B cell (primary cell): Measurements from ENCODE around the gene GFOD1.

Experiments used
- CTCF ChIP-seq: fragments of 200-600 bp; IDR thresholded peaks from one replicate; pipeline ENCODE4 v1.8.0; 2022; ENCODE audit warnings: antibody characterized with exemption, mild to moderate bottlenecking
- EZH2 ChIP-seq: IDR thresholded peaks from 2 replicates; pipeline ENCODE4 v1.6.1; 2012; ENCODE audit warnings: borderline replicate concordance, low read depth, mild to moderate bottlenecking, moderate library complexity, low read length; ENCODE audit not compliant: insufficient read depth, poor library complexity, severe bottlenecking

DNA sequence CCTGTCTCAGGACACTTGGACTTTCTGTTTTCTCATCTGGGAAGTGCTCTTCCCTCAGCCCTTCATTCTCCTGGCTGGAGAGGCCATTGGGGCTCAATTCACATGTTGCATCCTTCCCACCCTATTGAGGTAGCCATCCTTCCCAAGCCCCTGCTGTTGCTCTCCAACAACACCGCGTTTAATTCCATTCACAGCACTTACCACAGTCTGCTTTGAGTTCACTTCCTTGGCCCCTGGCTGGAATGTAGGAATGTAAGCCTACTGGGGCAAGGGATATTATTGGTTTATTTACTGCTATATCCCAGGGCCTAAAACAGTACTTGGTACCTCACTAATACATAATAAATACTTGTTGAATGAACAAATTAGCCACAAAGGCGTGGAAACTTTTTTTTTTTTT, 6.7 kb upstream of the GFOD1 start:
- TF ChIP-seq EZH2 (no peak), CTCF (no peak)
